ENCODE data around the gene BMAL1. TPM values are rescaled to one million over a fixed set of nuclear protein-coding genes. Genes with fewer than 3 reads are reported as not detected.

Gene BMAL1
- total RNA-seq, 1 donor from 2014 or later: 8.6 TPM

- Mint-ChIP-seq H3K4me3 (ENCODE audit: unreplicated experiment) (no peak overlapping the region), H3K27me3 (ENCODE audit: unreplicated experiment) (no peaks in the 10 kb centered on the region), H3K4me1 (ENCODE audit: low read depth, unreplicated experiment) (no peaks in the 10 kb centered on the region), H3K9me3 (ENCODE audit: unreplicated experiment) (no peaks in the 10 kb centered on the region), H3K27ac (ENCODE audit: unreplicated experiment) (no peak overlapping the region), H3K36me3 (ENCODE audit: unreplicated experiment) (no peaks in the 10 kb centered on the region)
- no peak for DNase-seq
- no peak for TF ChIP-seq CTCF (IDR thresholded peaks at IDR 0.05; ENCODE audit: partially characterized antibody, unreplicated experiment)
Observed at GRCh38 chr11:13357232-13357631, 79.6 kb downstream of the BMAL1 start.

DNA sequence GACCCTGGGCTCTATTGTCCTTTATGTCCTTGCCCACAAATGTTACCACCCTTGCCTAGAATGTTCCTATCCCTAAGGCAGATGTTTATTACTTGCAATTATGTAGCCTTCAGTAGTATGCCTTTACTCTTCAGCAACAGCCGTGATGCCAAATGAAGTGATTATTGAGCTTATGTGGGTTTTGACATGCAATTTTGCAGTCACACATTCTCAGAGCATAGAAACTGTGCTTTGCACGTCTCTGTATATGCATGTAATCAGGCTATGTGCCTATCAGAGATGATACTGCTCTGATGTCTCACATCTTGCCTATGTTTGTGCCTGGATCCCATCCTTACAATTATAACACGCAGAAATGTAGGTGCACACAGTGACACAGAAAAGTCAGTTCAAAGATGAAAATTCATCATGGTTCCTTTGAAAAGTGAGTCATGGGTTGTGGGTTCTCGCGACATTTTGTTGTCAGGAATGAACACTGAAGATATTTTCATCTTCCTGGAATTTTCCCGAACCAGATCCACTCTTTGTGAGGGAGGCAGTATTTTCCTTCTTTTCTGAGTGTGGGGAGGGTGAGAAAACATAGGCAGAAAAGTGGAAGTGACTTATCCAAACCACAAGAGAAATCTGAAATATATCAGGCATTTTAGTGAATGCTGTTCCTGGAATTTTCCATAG, 81.1 kb downstream of the BMAL1 start:
- Mint-ChIP-seq H3K27me3 (ENCODE audit: unreplicated experiment) (no peaks in the 10 kb centered on the region), H3K4me1 (ENCODE audit: low read depth, unreplicated experiment) (no peaks in the 10 kb centered on the region), H3K9me3 (ENCODE audit: unreplicated experiment) (no peaks in the 10 kb centered on the region), H3K36me3 (ENCODE audit: unreplicated experiment) (no peaks in the 10 kb centered on the region), H3K4me3 (ENCODE audit: unreplicated experiment) (no peak overlapping the region), H3K27ac (ENCODE audit: unreplicated experiment) (no peak overlapping the region)
- DNase-seq: no peak
- TF ChIP-seq CTCF (IDR thresholded peaks at IDR 0.05; ENCODE audit: partially characterized antibody, unreplicated experiment): no peak

DNA sequence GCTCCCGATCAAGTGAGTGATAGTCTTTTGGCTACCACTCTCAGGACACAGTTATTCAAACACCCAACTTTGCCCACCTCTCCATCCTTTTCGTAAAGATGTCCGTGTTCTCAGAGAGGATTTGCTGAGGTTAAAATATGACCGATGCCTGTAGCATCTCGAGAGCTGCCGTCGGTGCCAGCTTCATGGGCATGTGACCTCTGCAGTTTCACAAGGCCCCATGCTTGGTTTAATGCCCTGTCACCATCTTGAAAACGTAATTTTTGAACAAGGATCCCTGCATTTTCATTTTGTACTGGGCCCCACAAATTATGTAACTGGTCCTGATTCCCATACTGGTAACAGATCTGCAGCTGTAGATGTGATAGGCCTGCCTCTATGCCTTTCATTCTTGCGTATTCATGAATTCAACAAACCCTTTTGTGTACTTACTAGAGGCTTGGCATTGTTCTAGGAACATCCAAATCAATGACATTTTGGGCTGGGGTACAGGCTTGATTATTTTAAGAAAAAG, 85.1 kb downstream of the BMAL1 start:
- no peak for TF ChIP-seq CTCF (IDR thresholded peaks at IDR 0.05; ENCODE audit: partially characterized antibody, unreplicated experiment)
- Mint-ChIP-seq H3K9me3 (ENCODE audit: unreplicated experiment) (no peaks in the 10 kb centered on the region), H3K27me3 (ENCODE audit: unreplicated experiment) (no peaks in the 10 kb centered on the region), H3K4me3 (ENCODE audit: unreplicated experiment) (no peak overlapping the region), H3K36me3 (ENCODE audit: unreplicated experiment) (no peaks in the 10 kb centered on the region), H3K27ac (ENCODE audit: unreplicated experiment) (no peak overlapping the region), H3K4me1 (ENCODE audit: low read depth, unreplicated experiment) (no peaks in the 10 kb centered on the region)
- no peak for DNase-seq

GRCh38 chr11:13364388-13364787, 86.8 kb downstream of the BMAL1 start:
- Mint-ChIP-seq H3K27ac (ENCODE audit: unreplicated experiment) (no peak overlapping the region), H3K27me3 (ENCODE audit: unreplicated experiment) (peaks cover 2% of the 10 kb centered on the region)

More at GRCh38 chr11:13364388-13364787, 86.8 kb downstream of the BMAL1 start:
- Mint-ChIP-seq H3K9me3 (ENCODE audit: unreplicated experiment) (no peaks in the 10 kb centered on the region), H3K4me3 (ENCODE audit: unreplicated experiment) (no peak overlapping the region), H3K36me3 (ENCODE audit: unreplicated experiment) (no peaks in the 10 kb centered on the region), H3K4me1 (ENCODE audit: low read depth, unreplicated experiment) (no peaks in the 10 kb centered on the region)
- no peak for DNase-seq
- TF ChIP-seq CTCF (IDR thresholded peaks at IDR 0.05; ENCODE audit: partially characterized antibody, unreplicated experiment): no peak
